ENCODE measurements around the gene GRID1. TPM values are rescaled to one million over a fixed set of nuclear protein-coding genes. Genes with fewer than 3 reads are reported as not detected.

Gene GRID1
- polyA plus RNA-seq, 1 donor (not counting 4 experiments of a cell fraction or from before 2014, with no cell fraction given) = 0.01 TPM

DNA sequence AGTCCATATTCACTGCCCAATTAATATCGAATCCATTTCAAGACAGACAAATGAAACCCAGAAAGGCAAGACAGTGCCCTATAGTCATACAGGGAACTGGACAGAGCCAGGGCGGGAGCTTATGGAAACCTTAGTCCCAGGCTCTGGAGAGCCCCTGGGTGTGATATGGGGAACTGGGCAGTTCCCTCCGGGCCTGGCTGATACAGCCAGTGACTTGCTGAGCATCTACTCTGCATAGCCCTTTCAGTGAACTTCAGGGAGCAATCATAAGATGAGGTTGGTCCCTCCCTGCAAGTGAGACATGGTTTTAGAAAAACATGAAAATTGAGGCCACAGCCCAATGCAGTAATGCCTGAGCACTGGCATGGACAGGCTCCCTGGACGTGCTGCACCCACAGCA lies 241.9 kb downstream of the GRID1 start:
- H3K36me3 ChIP-seq (ENCODE audit: control insufficient read depth in 2 of 2, extremely low read depth in 1 of 2, insufficient read depth in 2 of 2, low read length in 2 of 2) = no peaks in the 10 kb centered on the region
- H3K27me3 ChIP-seq (ENCODE audit: control insufficient read depth, extremely low read depth, insufficient read depth, low read length) = no peaks in the 10 kb centered on the region
- dilution Hi-C loops (cut with MboI; ENCODE audit: extremely low pct_ligation_motif_present, low sequenced_read_pairs) = no loop called here
- DNase-seq (ENCODE audit: low read depth, low spot score) = no peak
- H4K20me1 ChIP-seq (ENCODE audit: control insufficient read depth, extremely low read depth, insufficient read depth, low read length) = no peaks in the 10 kb centered on the region
- no peaks in the 10 kb centered on the region for H3K79me2 ChIP-seq (ENCODE audit: control insufficient read depth, insufficient read depth, low read length)
- H3K9ac ChIP-seq (ENCODE audit: control insufficient read depth, extremely low read depth, insufficient read depth, low read length) = no peak overlapping the region
- no peak for FAIRE-seq
- no peaks in the 10 kb centered on the region for H3K9me1 ChIP-seq (ENCODE audit: control insufficient read depth, extremely low read depth, insufficient read depth, low read length)
- H3K4me2 ChIP-seq (ENCODE audit: control insufficient read depth, extremely low read depth, insufficient read depth, low read depth, low read length) = no peak overlapping the region
- no peak overlapping the region for H3K4me3 ChIP-seq (ENCODE audit: control insufficient read depth in 2 of 3, extremely low read depth in 1 of 3, insufficient read depth in 2 of 3, low read depth in 1 of 3, low read length in 3 of 3)
- no peak for TF ChIP-seq CTCF (optimal IDR thresholded peaks at IDR 0.05 in 1 of 3, IDR thresholded peaks at IDR 0.05 in 1 of 3, conservative IDR thresholded peaks at IDR 0.05 in 1 of 3; ENCODE audit: extremely low read depth in 1 of 3, insufficient read depth in 2 of 3, low read length in 3 of 3)
- TF ChIP-seq EZH2 (IDR thresholded peaks at IDR 0.05; ENCODE audit: low read length) = no peak
- no peak overlapping the region for H2AFZ ChIP-seq (ENCODE audit: control insufficient read depth, low read length)
- no peak overlapping the region for H3K27ac ChIP-seq (ENCODE audit: control insufficient read depth, insufficient read depth, low read length)
- no peaks in the 10 kb centered on the region for H3K4me1 ChIP-seq (ENCODE audit: control insufficient read depth, extremely low read depth, insufficient read depth, low read length)
- no peaks in the 10 kb centered on the region for H3K9me3 ChIP-seq (ENCODE audit: control insufficient read depth, low read depth, low read length)

DNA sequence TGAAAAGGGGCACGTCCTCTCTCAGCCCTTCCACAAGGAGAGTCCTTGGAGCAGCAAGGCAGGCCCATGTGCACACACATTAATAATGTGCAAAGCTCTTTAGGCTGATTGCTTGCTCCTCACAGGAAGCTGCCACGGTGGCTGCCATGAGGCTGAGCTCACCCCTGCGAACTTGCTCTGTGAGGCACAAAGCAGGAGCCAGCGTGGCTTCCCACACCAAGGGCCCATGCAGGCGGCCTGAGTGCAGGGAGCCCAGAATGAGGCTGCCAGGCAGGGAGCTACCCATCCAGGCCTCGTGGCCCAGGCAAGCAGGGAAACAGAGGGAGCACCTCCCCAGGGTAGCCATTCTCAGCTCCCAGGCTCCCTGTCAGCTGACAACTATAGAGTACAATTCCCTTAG lies 242.9 kb downstream of the GRID1 start:
- Histone ChIP-seq H3K79me2 (ENCODE audit: control insufficient read depth, insufficient read depth, low read length) (no peaks in the 10 kb centered on the region), H3K36me3 (ENCODE audit: control insufficient read depth in 2 of 2, extremely low read depth in 1 of 2, insufficient read depth in 2 of 2, low read length in 2 of 2) (no peaks in the 10 kb centered on the region), H3K4me2 (ENCODE audit: control insufficient read depth, extremely low read depth, insufficient read depth, low read depth, low read length) (no peak overlapping the region), H3K4me1 (ENCODE audit: control insufficient read depth, extremely low read depth, insufficient read depth, low read length) (no peaks in the 10 kb centered on the region), H4K20me1 (ENCODE audit: control insufficient read depth, extremely low read depth, insufficient read depth, low read length) (no peaks in the 10 kb centered on the region), H3K9ac (ENCODE audit: control insufficient read depth, extremely low read depth, insufficient read depth, low read length) (no peak overlapping the region), H2AFZ (ENCODE audit: control insufficient read depth, low read length) (no peak overlapping the region), H3K9me3 (ENCODE audit: control insufficient read depth, low read depth, low read length) (no peaks in the 10 kb centered on the region), H3K4me3 (ENCODE audit: control insufficient read depth in 2 of 3, extremely low read depth in 1 of 3, insufficient read depth in 2 of 3, low read depth in 1 of 3, low read length in 3 of 3) (no peak overlapping the region), H3K9me1 (ENCODE audit: control insufficient read depth, extremely low read depth, insufficient read depth, low read length) (no peaks in the 10 kb centered on the region), H3K27ac (ENCODE audit: control insufficient read depth, insufficient read depth, low read length) (no peak overlapping the region), H3K27me3 (ENCODE audit: control insufficient read depth, extremely low read depth, insufficient read depth, low read length) (no peaks in the 10 kb centered on the region)
- no peak for DNase-seq (ENCODE audit: low read depth, low spot score)
- TF ChIP-seq CTCF (optimal IDR thresholded peaks at IDR 0.05 in 1 of 3, IDR thresholded peaks at IDR 0.05 in 1 of 3, conservative IDR thresholded peaks at IDR 0.05 in 1 of 3; ENCODE audit: extremely low read depth in 1 of 3, insufficient read depth in 2 of 3, low read length in 3 of 3) (no peak), EZH2 (IDR thresholded peaks at IDR 0.05; ENCODE audit: low read length) (no peak)
- dilution Hi-C loops (cut with MboI; ENCODE audit: extremely low pct_ligation_motif_present, low sequenced_read_pairs) = no loop called here
- no peak for FAIRE-seq
